Fibroblast of lung (primary cell): ENCODE results near the gene LRRC61.

Experiments
- EZH2 ChIP-seq: IDR thresholded peaks from 2 replicates; pipeline ENCODE4 v1.5.1; 2012; ENCODE audit warnings: low read length, control low read depth, mild to moderate bottlenecking; ENCODE audit errors: missing control alignments
- TF ChIP-seq, protein P1 (sequence below), 2 donors: IDR thresholded peaks in 1 of 2; conservative IDR thresholded peaks in 1 of 2; 1 replicate in 1 of 2; 2 replicates in 1 of 2; pipeline ENCODE4 v1.5.1; 2011 to 2012; ENCODE audit warnings: low read length in 2 of 2, control low read depth in 1 of 2, inconsistent platforms in 1 of 2, low read depth in 1 of 2, mild to moderate bottlenecking in 1 of 2

DNA sequence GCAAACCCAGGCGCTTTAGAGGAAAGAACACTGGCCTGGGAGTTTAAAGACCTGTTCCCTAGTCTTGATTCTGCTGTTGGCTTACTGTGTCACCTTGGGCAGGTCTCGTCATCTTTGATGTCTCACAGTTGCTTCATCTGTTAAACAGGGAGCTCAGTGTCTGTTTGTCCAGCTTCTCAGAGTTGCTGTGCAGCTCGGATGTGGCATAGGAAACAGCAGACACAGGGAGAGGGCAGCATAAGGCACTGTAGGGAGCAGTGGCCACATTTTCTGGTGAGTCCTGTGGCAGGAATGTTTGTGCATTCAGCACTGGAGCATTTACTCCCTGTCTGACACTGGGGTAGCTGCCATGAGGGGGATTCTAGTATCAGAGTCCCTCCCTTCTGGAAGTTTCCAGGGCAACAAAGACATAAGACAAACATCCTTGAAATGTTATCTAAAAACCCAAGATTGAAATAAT, 47.5 kb downstream of the LRRC61 start:
- TF ChIP-seq EZH2: no peak
- TF ChIP-seq, protein P1, sequence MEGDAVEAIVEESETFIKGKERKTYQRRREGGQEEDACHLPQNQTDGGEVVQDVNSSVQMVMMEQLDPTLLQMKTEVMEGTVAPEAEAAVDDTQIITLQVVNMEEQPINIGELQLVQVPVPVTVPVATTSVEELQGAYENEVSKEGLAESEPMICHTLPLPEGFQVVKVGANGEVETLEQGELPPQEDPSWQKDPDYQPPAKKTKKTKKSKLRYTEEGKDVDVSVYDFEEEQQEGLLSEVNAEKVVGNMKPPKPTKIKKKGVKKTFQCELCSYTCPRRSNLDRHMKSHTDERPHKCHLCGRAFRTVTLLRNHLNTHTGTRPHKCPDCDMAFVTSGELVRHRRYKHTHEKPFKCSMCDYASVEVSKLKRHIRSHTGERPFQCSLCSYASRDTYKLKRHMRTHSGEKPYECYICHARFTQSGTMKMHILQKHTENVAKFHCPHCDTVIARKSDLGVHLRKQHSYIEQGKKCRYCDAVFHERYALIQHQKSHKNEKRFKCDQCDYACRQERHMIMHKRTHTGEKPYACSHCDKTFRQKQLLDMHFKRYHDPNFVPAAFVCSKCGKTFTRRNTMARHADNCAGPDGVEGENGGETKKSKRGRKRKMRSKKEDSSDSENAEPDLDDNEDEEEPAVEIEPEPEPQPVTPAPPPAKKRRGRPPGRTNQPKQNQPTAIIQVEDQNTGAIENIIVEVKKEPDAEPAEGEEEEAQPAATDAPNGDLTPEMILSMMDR (conservative IDR thresholded peaks at IDR 0.05 in 1 of 2, IDR thresholded peaks at IDR 0.05 in 1 of 2; ENCODE audit: low read depth in 1 of 2, low read length in 2 of 2): no peak
